Stimulated activated CD4-positive, alpha-beta T cell treated with anti-CD3 and anti-CD28 coated beads, Interleukin-15, amount 100 ng/mL, for 48 hours (primary cell): Measurements from ENCODE around the gene CTDSPL.
A peak's percentile ranks its signal among the peaks of the same experiment; 100 is the strongest.
"Not testable (repeated sequence)": the region's sequence is repeated elsewhere in the genome, so short reads cannot be mapped to it uniquely, and the experiment has no call there.

ENCODE experiments used
- DNase-seq, 2 donors: peaks; one replicate each; pipeline ENCODE4 v3.0.0-alpha.2; 2020; ENCODE audit warnings: low read depth in 2 of 2

CTDSPL gene

DNA sequence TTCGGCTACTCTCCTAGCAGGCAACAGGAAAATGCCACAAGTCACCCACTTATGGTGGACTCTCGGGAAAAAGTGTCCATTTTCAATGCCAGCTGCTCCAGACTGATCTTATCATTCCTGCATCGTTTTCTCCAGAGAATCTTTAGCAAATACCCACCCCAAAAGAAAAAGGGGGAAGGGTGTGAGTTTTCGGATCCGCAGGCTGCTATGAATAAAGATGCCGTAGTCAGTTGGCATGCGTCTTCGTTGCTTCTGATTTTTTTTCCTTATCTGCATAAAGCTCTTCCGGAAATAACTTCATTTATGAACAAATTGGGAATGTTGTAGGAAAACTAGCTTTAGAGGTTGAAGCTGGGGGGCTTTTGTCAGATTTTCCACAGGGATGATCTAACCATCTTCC lies 106.5 kb downstream of the CTDSPL start:
- no peak for DNase-seq

DNA sequence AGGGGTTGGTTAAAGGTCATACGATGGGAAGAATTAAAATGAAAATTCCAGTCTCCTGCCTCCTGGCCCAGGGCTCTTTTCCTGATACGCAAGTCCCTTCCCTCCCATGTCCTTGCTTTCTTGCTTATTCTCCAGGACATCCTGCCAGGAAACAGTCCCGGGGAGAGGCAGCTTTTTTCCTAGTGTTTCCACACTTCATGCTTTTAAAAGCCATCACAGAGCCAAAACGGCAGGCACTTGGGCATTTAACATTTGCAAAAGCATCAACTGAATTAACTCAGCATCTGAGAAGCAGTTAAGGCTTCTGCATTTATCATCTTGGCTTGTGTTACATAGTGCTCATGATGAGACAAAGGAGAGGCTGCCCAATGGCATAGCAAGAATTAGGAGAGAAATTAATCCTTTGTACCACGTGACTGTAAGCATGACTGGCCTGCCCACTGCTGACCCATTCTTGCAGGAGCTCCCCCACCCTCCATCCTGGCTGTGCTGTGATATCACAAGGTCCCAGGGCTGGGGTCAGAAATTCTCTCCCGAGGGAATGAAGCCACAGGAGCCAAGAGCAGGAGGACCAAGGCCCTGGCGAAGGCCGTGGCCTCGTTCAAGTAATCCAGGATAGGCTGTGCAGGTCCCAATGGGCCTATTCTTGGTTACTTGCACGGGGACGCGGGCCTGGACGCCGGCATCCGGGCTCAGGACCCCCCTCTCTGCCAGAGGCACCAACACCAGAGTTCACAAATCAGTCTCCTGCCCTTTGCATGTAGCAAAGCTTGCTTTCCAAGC lies 107.3 kb downstream of the CTDSPL start:
- no peak for DNase-seq

DNA sequence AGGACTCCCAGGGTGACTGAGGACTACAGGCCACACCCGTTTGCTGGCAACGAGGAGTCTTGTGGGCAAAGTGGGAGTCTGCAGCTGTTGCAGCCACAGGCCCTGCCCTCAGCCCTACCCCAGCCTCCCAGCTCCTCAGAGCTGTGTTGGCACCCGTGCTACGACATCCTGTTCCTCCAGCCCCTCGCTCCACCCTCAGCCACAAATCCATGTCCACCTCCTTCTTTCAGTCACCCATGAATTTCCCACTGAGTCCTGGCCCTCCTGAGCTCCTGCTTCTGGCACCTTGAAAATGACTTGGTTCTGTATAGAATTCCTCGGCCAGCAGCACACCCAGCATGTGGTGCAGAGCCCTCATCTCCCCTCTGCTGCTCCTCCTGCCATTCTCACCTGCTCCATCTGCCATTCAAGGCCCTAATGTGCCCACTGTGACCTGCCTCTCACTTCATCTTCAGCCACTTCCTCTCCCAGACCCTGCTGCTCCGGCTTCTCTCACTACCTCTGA lies 108.0 kb downstream of the CTDSPL start:
- no peak for DNase-seq

DNA sequence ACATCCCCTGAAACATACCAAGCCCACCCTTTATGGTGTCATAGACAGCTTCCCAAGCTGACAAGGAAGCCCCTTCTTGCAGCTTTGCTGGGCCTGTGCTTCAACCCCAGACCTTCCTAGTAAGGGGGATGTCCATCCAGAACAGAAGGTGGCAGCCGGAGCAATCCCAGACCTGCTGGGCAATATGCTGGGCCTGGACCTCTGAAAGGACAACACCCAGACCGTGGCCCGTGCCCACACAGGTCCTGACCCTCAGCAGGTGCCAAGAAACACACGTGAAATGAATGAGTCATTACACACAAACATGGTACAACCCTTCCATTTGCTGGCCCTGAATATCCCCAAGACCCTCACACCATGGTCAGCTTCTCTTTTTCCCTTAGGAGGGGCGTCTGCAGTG lies 109.1 kb downstream of the CTDSPL start:
- DNase-seq, result no peak

DNA sequence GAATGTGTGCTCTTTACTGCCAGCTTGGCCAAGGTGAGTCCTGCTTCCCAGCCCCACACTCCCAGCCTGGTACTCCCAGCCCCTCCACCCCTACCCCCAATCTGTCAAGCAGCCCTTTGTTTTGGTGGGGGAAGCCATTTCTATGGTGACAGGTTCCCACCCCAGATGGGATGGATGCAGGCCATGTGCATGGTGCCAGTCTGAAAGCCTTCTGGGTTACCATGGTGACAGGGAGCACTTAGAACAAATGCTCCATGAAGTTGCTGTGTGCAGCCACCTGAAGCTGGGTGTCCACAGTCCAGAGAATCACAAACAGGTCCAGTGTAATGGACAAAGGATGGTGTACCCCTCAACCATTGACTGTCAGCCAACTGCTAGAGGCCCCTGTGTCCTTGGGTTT lies 109.8 kb downstream of the CTDSPL start:
- DNase-seq, result no peak

DNA sequence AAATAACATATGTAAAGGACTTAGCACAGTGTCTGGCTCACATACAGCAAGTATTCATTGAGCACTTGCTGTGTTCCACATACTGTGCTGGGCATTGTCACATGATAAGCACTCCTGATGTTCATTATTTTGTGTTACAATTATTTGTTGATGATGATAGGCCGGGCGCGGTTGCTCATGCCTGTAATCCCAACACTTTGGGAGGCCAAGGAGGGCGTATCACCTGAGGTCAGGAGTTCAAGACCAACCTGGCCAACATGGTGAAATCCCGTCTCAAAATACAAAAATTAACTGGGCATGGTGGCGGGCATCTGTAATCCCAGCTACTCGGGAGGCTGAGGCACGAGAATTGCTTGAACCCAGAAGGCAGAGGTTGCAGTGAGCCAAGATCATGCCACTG lies 110.4 kb downstream of the CTDSPL start:
- not testable (repeated sequence) for DNase-seq

DNA sequence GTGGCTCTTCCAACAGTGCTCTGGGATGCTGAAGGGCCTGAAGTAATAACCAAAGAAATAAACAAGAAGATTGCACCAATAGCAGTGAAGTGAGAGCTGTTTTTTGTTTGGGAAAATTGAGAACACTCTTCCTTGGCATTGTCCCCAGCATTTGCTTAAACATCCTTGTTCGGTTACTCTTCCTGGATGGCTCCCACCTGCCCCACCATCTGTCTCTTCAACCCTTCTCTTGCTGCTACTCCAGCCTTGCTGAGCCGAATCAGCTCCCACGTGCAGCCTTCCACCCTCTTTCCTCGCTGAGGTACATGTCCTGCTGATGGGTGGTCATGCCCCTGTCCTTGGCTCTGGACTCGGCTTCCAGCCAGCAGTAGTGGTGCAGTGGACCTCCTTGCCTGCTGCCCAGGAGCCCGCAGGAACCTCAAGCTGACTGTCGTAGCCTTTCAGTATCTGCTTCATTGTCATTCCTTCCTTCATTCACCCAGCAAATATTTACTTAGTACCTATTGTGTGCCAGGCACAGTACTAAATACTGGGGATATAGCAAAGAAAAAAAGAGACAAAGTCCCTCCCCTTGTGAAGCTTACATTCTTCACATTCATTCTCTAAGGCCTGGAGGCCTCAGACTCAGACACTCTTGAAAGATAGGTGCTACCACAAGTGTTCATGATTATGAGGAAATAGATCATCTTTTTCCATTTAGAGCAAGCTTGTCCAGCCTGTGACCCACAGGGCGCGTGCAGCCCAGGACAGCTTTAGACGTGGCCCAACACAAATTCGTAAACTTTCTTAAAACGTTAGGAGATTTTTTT lies 111.8 kb downstream of the CTDSPL start:
- DNase-seq, result no peak

DNA sequence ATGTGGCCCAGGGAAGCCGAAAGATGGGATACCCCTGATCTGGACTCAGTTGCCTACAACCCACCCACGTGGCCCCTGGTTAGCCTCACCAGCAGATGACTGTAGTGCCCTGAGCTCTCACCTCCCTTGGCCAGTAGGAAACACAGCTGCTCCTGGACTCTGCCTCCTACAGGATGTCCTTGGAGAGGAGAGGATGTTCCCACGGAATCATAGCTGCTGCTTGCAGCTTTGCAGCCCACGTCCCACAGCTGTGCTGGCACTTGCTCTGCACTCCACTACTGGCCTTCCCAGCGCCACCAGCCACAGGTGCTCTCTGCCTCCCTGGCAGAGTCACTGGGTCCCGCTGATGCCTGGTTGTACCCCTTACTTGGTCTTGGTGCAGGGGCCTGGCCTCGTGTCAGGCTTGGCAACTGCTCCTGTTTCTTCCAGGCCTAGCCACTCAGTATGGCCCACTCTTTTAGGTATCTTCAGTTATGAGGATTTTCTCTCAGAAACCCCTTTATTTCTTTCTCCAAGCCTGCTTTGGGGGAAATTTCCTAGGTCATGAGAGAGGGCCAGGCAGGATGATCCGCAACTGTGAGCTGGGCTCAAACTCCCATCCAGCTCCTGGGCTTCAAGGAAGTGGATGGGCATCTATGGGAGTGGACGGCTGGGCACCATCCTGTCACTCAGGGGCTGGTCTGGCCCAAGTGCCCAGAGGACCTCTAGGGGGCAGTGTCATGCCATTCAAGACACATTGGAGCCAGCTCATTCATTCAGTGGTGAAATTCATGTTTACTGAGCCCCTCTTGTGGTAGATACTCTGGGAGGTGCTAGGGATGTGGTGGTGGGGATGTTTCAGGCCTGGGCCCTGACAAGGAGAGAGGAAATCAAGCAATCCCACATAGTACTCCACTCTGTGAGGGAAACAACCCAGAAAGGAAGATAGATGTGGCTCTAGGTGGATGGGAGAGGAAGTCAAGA lies 112.7 kb downstream of the CTDSPL start:
- peak; percentile 23 to 59 for DNase-seq

DNA sequence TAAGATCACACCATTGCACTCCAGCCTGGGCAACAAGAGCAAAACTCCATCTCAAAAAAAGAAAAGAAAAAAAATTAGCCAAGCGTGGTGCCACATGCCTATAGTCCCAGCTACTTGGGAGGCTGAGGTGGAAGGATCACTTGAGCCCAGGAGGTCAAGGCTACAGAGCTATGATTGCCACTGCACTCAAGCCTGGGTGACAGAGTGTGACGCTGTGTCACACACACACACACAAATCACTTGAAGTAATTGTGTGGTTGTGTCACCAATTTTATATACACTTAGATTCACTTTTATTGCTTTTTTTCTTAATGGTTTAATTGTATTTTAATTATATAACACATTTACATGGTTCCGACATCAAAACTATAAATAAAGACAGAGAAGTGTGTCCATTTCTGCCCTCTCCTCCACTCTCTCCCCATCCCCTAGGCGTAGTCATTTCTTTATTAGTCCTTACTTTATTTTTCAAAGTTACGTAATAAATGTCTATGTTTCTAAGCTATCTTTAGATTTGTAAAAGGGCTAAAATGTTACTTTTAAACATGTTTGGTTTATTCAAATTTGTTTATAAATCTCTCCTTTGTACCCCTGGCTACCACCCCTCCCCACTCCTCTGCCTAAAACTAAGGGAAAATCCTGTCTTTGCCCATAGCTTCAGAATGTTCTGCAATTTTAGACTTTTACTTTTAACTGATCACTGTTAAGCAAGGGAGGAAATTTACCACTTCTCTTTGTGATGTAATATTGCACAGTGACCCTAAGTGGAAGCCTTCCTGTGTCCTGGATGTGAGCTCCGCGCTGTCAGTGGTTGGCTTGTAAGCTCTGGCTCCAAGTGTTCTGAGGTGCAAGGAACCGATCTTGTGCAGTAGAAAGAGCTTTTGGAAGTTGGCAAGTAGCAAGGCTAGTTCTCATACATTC lies 118.1 kb downstream of the CTDSPL start:
- DNase-seq, result no peak

DNA sequence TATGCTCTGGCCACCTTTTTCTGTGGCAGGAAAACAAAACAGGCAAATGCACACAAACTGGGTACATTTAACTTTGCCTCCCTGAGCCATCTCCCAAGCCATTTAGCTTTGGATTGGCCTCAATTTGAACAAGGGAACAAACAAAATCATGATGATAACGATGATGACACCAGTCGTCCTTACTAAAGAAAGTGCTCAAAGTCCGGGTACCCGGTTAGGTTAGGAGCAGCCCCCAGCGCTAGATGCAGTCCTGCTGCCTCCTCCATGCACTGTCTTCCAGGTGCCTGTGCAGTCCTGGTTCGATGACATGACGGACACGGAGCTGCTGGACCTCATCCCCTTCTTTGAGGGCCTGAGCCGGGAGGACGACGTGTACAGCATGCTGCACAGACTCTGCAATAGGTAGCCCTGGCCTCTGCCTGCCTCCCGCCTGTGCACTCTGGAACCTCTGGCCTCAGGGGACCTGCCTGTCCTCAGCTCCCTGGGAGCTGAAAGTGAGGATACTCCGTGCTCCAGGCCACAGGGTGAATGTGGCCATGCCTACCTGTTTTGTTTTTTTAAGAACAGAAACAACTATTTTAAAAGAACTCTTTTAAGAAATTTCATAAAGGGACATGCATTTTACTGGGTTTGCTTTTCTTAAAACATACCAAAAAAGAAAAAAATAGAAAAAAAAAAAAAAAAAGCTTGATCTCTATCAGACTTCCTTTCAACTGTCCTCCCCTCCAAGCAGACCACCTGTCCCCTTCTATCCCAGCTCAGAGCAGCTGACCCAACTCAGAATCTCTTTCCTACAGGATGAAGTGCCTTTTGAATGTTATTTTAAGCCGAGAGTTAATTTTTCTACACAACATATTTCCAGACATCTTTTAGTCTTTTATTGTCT lies 119.0 kb downstream of the CTDSPL start:
- DNase-seq, result no peak

DNA sequence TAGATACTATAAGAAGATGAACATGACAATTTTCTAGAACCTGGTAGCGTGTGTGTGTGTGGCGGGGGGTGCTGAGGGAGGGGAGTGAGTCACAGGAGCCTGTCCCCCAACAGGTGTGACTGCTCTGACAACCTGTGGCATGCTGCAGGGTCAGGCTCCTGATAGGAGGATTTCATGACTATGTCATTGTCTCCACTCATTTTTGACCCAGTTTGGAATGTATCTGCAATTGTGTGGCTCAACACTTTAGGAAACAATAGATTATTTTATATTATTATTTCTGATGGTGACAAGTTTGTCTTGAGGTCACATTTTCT lies 119.6 kb downstream of the CTDSPL start:
- no peak for DNase-seq

DNA sequence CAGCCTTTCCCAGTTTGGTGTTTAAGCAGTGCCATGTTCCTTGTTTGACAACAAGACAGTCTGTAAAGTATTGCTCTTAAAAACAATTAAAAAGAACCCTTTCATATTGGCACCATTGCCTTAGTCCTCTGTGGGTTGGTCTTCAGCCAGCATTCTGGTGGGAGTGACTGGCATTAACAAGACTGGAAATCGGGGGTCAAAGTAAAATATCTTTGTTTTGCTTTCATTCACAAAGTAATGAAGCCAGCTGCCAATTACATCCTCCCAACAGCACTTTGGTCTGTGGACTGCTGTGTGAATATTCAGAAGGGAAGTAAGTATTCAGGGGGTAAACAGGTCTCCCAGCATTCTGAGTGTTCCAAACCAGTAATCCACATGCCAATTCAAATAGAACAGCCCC lies 120.7 kb downstream of the CTDSPL start:
- no peak for DNase-seq

DNA sequence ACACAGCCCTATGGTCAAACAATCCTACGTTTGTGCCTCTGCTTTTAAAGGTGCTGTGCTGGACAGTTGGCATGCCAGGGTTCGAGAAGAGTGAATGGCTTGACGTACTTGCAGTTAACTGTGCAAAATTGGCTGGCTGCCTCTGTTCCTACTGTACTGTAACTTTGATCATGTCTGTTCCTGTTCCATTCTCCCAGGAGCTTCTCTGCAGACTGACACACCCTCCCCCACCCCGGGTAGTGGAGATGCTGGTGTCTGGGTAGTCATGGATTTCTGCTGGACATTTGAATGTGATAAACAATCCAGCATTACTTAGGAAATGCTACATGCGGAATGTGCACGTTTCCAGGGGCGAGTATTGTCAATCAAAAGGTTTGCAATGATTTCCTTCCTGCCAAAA lies 122.4 kb downstream of the CTDSPL start:
- DNase-seq, result no peak

DNA sequence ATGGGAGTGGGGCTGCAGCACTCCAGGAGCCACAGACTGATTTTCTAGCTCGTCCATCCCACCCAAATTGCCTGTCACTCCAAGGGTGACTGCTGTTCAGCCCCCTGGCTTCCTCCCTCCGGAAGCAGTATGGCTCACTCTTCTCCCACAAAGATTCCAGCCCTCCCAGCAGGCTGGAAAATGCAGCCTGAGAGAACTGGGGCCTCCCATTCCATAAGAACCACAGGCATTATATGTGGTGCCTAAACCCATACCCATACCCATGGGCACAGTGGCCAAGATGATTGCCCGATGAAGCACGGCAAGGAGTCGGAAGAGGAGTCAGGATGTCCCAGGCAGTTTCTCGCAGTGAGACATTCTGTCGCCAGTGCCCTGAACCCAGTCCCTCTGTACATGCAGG lies 122.9 kb downstream of the CTDSPL start:
- no peak for DNase-seq

DNA sequence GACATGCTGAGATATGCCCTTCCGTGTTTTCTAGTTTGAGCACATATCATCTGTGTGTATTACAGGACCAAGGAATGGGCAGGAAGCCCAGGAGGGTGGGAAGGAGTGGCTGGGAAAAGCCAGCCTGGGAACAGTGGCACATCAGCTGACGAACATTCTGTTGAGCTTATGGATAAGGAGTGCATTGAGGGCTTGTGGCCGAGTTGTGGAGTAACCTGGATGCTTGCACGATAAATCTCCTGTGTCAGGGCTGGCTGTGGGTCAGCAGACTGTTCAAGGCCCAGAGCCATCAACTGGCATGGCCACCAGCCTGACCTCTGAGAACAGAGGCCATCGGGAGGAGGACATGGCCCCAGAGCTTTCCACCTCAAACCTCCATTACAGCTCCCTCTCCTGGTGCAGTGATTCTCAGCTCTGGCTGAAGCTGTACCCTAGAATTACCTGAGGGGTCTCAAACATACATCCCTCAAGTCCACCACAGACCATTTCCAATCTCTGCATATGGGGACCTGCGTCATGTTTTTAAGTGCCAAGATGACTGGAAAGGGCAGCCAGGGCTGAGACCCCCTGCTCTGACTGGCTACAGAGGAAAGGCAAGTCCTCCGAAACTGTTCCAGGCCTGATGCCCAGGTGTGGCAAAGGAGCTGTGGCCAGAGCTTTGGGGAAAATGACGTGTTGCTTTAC lies 124.1 kb downstream of the CTDSPL start:
- DNase-seq, result no peak

DNA sequence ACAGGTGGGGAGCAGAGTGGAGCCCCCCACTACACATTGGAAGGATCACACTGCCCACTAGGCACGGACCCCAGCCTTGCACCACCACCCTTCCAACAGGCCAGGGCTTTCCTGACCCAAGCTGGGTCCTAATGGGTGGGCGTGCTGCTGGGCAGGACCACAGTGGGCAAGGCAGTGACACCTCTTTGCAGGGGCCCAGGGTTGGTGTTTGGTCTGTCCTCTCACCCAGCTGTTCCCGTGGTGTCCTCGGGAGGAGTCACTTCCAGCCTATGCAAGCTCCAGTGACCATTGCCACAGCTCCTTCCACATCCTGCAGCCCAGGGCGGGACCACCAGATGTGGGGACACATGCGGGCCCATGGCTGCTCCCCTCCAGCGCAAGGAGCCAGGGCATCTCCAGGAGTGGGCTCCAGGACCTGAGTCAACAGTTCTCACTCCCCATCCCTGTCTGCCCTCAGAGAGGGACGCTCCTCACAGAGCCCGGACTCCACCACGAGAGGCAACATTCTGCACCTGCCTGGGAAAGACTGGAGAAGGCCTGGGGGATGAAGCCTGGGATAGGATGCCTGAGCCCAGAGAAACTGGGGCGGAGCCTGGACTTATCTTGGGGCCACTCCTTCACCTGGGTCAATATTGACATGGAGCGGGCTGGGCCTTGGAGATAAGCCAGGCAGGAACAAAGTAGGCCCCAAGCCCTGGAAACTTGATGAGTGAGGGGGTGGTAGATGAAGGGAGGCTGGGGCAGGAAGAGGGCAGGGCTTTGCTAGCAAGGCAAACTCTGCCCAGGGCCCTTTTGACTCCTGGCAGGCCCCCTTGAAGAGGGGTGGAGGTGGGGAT lies 125.0 kb downstream of the CTDSPL start:
- DNase-seq, result no peak

DNA sequence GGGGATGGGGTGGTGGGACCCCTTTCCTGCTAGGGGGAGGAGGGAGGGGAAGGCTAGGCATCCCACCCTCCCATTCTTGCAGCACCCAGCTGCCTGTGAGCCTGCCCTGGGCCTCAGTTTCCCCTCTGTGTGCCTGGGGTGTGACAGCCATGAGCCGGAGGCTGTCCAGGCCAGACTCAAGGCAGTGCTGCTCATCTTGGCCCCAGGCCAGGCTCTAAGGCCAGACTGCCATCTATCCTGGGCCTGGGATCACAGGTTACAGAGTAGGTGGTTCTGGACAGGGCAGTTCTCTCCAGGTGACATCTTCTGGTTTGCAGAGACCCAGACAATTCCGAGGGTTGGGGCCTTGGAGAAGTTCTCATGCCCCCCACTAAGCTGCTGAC lies 125.6 kb downstream of the CTDSPL start:
- no peak for DNase-seq

DNA sequence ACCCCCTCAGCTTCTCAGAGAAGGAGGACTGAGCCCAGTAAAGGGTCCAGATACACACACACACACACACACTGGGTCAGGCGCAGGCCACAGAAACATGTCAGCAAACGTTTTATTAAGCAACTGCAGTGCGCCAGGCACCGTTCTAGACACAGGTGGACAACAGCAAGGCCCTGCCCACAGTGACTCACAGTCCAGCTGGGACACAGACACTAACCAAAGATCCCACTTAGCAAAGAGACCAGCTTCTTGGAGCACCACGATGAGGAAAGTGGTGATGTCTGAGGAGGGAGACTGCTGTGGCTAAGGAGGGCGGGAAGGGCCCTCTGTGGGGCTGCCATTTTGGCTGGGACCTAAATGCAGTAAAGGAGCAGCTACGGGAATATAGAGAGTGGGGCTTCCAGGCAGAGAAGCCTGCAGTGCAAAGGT lies 126.1 kb downstream of the CTDSPL start:
- no peak for DNase-seq
